Fibroblast of mammary gland (primary cell): ENCODE measurements around the gene PA2G4.

ENCODE experiments used
- DNase-seq: peaks from one replicate; pipeline ENCODE4 v3.0.0-alpha.2; 2010; ENCODE audit warnings: low read depth
- H3K4me3 ChIP-seq: 2 replicates; pipeline ENCODE4 v1.5.1; 2011; ENCODE audit warnings: low read depth, mild to moderate bottlenecking, low read length, moderate library complexity; ENCODE audit not compliant: control insufficient read depth
- TF ChIP-seq, protein P1 (sequence below): conservative IDR thresholded peaks from 2 replicates; pipeline ENCODE4 v1.5.1; 2011; ENCODE audit warnings: low read depth, low read length, inconsistent platforms; ENCODE audit not compliant: control insufficient read depth, insufficient read depth

Gene PA2G4

GRCh38 chr12:56145217-56145616 is 40.9 kb downstream of the PA2G4 start:
- H3K4me3 ChIP-seq = no peak overlapping the region
- TF ChIP-seq, protein P1, sequence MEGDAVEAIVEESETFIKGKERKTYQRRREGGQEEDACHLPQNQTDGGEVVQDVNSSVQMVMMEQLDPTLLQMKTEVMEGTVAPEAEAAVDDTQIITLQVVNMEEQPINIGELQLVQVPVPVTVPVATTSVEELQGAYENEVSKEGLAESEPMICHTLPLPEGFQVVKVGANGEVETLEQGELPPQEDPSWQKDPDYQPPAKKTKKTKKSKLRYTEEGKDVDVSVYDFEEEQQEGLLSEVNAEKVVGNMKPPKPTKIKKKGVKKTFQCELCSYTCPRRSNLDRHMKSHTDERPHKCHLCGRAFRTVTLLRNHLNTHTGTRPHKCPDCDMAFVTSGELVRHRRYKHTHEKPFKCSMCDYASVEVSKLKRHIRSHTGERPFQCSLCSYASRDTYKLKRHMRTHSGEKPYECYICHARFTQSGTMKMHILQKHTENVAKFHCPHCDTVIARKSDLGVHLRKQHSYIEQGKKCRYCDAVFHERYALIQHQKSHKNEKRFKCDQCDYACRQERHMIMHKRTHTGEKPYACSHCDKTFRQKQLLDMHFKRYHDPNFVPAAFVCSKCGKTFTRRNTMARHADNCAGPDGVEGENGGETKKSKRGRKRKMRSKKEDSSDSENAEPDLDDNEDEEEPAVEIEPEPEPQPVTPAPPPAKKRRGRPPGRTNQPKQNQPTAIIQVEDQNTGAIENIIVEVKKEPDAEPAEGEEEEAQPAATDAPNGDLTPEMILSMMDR = no peak
- DNase-seq = no peak

DNA sequence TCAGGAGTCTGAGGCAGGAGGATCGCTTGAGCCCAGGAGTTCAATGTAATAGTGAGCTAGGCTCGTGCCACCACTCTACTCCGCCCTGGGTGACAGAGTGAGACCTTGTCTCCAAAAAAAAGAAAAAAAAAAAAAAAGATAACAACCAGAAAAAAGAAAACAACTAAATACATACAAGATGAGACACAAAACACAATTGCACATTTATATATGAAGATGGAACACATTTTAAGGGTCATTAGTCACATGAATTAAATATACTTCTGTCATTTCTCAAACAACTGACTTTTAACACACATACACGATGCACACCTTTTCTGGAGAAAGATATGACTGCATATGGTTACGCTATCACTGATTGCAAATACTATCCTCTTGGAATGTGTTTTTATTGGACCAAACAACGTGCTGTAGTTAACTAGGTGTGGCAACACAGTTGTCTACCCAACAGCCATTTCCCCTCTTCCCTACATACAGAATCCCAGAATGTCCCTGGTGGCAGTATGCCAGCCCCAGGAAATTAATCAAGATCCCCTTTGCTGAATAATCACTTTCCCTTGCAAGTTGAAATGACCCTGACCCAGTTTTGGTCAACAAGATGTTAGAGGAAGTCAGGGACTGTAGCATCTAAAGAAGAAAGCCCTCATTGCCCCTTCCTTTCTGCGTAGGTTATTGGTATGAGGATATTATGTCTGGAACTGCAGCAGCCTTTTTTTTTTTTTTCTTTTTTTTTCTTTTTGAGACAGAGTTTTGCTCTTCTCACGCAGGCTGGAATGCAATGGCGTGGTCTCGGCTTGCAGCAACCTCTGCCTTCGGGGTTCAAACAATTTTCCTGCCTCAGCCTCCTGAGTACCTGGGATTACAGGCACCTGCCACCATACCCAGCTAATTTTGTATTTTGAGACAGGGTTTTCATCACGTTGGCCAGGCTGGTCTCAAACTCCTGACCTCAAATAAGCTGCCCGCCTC is 42.4 kb downstream of the PA2G4 start:
- DNase-seq = peak; percentile 55
- TF ChIP-seq, protein P1 = no peak
- no peak overlapping the region for H3K4me3 ChIP-seq

DNA sequence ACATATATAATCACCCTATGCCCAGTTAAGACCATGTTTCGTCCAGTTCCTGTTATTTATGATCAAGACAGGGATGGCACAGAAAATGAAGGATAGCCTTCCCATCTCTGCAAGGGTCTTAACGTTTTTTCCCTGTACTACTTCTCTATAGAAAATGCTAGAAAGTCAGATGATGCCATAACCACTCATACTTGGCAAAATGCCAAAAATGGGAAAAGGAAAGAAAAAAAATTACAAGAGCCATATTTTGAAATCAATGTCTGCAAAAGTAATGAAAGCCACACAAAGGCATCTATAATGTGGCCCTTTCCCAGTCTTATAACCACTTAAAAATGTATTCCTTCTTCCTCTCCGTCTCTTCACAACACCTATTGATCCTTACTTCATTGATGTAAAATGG is 46.2 kb downstream of the PA2G4 start:
- DNase-seq = peak; percentile 61
- TF ChIP-seq, protein P1 = no peak
- no peak overlapping the region for H3K4me3 ChIP-seq

- DNase-seq = peak; percentile 24
- peak overlapping the region; percentile 81 for H3K4me3 ChIP-seq
- TF ChIP-seq, protein P1 = peak; percentile 43
These were observed 47.3 kb downstream of the PA2G4 start for GRCh38 chr12:56151672-56152131.

DNA sequence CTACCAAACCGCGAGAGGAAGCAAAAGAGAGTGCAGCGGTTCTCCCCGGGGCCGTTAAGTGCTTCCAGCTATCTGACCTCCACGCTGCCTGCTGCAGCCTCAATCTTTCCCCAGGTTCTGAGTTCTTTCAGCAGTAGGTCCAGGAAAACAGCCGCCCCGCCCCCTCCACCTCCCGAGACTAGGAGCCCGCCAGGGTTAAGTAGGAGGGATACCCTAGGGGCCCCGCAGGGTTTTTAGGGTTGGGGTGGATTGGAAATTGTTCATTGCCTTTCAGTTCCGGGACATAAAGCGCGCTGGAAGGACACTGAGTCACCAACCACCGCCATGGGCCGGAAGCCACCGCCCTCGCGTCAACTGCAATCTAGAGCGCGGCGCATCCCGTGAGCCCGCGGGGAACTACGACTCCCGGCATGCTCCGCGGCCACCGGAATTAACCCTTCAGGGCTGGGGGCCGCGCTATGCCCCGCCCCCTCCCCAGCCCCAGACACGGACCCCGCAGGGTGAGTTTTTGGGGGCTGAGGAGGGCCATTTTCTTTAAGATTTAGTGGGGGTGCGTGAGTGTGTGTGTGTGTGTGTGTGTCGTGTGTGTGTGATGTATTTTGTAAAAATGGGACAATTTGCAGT is 47.9 kb downstream of the PA2G4 start, which contains the start of gene MYL6B:
TSS of gene MYL6B (plus strand) at position 456 of the 624 bp plus-strand sequence. CDS start 1,332 bp downstream, outside the sequence.
- TF ChIP-seq, protein P1 = no peak
- peak; percentile 90 for DNase-seq

DNA sequence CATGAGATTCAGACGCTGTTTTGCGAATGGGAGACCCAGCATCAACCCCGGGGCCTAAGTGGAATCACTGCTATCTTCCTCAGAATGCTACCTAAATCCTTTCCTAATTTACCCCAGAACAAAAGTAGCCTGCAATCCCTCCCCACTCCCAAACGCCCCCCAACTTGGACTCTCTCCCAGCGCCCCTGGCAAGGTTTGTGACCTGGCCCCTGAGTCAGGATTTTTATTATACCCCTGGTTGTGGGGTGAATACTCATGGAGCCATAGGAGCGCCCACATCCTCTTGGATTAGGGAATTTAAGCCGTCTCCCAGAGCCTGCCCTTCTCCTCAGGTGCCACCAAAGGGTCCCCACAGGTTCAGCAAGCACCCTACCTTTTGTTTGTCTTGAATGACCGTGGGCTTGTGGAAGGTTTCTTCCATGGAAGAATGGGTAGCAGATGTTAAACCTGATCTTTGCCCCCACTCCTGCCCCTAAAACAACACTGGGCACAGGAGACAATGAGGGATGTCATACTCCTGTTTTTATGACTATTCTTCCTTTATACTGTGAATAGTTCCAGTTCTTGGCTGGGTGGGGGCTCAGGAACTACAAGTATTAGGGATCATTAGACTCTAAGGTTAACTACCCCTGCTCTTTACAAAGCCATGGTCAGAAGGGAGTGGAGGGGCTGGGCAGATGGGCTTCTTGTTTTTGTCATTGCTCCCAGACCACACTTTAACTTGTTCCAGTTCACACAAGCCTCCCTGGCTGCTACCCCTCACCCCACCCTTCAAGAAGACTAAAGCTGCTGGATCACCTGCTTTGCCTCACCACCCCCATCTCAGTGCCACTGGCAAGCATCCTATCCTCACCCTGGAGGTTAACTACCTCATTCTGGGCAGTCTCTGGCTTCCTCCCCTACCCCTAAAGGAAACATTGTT is 48.7 kb downstream of the PA2G4 start:
- peak overlapping the region; percentile 81 for H3K4me3 ChIP-seq
- DNase-seq = no peak
- TF ChIP-seq, protein P1 = no peak

More for the DNA sequence above, 47.9 kb downstream of the PA2G4 start, which contains the start of gene MYL6B:
- H3K4me3 ChIP-seq = peak within 1 kb of the TSS; percentile 81
